NCI-H2196 (cell line): Measurements from ENCODE around the gene MAP7.
"Not testable (repeated sequence)": the region's sequence is repeated elsewhere in the genome, so short reads cannot be mapped to it uniquely, and the experiment has no call there.

Source experiments
- DNase-seq: peaks from one replicate; lab custom pipeline; 2025; ENCODE audit not compliant: unreplicated experiment; lab: John Stamatoyannopoulos, UW

The MAP7 gene

DNA sequence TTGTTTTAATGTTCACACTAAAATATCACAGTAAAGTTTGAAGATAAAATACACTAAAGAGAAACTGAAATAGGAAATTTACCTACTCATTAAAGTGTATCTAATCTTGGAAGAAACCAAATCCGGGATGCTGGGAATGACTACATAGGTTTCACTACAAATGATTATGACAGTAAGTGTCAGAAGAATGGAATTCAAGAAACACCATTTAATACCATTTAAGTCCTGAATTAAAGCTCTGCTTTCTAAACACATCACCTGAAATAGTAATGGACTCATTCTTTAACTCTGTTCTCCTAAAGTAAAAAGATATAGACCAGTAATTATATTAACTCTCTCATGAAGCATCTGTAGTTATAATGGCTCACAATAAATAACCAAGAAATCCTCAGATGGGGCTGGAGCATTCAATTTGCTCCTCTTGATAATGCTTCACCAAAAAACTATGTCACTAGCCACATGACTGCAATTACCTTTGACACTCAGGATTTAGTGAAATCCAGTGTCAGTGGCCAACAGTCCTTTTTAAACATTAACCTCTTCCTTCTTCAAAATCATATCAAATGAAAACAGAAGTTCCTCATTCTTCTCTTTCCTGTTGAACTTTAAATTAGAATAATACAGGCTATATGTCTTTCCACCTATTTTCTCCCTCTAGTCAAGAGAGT lies 41.4 kb downstream of the MAP7 start:
- DNase-seq, result no peak

DNA sequence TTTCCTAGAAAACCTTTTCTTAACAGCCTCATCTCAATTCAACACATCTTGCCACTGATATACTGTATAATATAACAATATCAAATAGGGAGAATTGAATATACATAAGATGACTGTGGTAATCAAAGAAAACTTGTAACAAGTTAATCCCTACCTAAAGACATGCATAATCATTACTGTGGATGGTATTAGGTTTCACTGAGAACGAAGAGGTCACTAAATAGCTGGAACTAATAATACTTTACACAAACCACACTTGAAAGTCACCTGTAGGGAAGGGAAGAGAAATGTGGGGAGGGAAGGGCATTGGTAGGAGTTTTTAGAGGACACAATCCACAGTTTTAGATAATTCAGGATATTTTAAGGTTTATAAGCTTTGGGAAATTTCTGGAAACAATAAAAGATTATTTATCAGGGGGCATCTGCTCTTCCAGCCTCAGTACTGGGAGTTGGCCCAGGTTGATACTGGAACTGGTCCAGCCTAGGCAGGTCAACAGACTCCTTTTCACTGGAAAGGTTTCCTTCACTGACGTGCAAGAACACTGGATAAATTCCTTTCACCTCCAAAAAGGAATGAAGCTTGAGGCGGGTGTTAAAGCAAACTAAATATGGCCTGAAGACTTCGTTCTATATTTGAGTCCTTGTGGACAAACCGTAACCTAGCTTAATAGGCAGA lies 44.0 kb downstream of the MAP7 start:
- DNase-seq, result no peak

DNA sequence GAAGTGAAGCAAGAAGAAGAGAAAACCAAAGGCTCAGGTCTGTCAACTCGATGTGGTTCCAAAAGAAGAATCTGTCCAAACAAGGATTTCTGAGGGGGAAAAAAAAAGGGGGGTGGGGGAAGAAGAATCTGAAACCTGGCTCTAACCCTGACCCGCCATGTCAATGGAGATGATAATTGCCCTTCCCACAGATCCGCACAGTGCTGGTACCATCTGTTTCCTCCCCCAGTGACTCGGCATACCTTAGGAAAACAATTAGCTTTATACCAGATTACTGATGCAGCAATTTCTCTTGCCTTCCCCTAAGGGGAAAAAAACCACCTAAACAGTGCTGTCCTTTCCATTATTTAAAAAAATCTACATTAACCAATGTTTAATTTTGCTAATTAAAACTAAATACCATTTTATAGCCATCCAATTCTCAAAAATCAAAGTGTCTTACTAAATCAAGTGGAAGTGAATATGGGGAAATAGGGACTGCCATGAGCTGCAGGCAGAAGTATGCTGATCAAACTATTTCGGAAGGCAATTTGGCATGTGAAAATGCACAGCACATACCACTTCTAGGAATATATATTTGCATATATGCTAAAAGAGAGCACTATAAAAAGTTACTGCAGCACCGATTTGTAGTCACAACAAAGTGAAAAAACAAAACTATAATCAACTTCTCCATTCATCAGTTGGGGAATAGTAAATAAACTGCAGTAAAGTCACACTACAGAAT lies 46.8 kb downstream of the MAP7 start:
- no peak for DNase-seq

DNA sequence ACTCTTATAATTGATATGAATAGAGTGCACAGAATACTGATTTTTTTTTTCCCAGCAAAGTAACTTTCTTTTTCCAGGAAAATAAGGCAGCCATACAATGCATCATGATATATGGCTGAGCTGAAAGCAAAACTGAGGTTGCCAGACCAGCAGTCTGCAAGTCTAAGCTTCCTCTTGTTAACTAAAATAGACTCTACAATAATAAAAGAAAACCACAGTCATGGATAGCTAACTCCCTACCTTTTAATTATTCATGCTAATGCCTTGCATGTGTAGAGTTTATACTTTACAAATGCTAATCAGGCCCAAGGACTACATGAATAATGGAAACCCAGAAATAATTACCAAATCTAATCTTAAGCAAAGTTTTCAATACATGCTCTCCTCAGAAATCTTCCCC lies 47.4 kb downstream of the MAP7 start:
- no peak for DNase-seq

DNA sequence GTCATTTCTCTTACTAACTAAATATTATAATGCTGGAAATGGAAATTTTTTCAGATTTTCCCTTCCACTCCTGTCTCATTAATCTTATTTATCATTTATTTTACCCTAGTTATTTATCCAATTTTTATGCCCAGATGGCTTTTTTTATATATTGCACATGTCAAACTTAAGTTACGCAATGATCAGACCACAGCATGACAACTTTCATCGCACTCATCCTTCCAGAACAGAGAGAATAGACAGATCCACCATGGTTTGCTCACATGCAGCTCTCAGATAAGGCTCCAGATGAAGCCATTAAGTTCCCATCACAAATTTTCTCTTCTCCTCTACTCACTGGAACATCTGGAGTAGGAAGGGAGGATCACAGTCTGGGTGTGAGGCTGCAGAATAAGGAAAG lies 48.7 kb downstream of the MAP7 start:
- DNase-seq, result no peak

DNA sequence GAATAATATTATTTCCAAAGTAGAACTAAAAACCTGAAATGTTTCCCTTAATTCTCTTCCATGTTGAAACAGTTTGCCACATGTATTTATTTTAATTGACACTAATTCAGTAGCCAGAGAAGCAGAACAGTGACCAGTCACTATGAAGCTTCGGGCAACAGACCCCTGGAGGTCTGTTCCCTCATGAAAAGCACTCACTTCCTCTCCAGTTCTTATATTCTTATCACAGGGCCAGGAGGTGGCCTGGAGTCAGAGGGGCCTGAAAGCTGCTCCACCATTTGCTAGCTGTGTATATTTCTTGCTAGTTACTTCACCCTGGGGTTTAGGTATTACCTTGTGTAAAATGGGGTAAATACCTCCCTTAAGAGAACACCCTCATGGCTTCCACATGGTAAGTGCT lies 49.1 kb downstream of the MAP7 start:
- no peak for DNase-seq

DNA sequence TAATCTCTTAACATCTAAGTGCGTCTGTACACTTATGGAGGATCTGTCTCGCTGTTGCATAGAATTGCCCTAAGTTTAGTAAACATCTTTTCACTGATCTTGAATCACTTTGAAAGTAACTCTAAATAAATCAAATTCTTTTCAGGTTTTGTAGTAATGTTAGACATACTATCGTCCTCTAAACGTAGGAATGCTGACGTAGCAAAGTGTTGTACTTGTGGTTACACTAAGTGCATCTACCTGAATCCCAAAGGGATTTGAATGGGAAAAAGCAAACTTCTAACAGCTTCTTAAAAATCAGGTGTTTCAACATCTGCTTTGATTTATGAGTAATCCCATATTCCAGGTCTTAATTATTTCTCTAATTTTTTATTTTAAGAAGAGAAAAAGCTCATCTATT lies 49.8 kb downstream of the MAP7 start:
- DNase-seq, result no peak

DNA sequence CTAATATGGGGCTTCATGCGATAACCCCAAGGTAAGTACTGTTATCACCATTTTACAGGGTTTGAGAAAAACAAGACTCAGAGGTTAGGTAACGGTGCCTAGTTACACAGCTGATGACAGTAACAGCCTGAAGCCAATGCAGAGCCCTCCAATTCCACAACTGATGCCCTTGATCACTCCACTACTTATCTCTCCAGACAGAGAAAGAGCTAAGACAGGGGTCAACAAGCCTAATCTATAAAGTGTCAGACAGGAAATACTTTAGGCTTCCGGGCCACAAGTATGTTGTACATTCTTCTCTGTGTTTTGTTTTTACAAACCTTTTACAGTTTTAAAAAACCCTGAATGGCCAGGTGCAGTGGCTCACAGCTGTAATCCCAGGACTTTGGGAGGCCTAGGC lies 50.9 kb downstream of the MAP7 start:
- no peak for DNase-seq

DNA sequence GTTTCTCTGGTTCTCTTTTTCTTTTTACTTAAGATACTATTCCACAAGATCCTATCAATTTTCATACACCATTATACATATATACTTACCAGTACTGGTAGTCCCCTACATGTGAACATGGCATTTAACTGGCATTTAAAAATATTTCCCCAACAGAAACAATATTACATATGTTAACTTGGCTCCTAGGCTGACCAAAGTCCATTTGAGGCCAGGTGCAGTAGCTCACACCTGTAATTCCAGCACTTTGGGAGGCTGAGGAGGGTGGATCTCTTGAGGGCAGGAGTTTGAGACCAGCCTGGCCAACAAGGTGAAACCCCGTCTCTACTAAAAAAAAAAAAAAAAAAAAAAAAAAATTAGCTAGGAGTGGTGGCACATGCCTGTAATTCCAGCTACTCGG lies 53.8 kb downstream of the MAP7 start:
- DNase-seq, result not testable (repeated sequence)

DNA sequence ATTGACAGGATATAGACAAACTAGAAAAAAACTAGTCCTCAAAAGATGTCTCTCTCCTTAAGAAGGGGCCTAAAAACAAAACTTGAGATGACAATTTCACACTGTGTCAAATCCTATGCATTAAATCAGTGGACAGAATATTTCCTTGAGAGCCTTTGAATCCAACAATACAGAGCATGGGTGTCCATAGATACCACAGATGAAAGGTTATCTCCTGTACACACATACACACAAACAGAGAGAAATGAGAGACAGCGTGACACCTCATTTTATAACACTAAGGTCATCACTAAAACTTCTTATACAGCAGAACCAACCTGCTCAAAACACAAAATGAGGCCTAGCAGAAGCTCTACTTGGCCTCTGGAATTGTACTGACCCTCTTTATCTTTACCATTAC lies 55.5 kb downstream of the MAP7 start:
- DNase-seq, result no peak

DNA sequence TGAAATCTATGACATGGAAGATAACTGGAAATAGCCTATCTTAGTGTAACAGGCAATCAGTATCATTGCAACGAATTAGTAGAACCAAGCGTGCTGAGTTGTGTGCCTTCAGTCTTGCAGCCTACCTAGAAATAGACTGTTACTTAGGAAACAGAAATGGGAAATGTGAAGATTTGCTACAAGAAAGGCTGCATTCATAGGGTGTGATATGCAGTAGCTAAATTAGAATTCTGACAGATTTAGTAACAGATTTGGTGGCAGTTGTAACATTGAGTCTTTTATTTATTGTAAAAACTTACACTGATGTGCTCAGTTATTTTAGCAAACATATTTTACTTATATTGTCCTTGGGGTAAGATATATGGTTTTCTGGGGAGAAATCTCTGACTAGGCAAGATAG lies 56.2 kb downstream of the MAP7 start:
- no peak for DNase-seq

DNA sequence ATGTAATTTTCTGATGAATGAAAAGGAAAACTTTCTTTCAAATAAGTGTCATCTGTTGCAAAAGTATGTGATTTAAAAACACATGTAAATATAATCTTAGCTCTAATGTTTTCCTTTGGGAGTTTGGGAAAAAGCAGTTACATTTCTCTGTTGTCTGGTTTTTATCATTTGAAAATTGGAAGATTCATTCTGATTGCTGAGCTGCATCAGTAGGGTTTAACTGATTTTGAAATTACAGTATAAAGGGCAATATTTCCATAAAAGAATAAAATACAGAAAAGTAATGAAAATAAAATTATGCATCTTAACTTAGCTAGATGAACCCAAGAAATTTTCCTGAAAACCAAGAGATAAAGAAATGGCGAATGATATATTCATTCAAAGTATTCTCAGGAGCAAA lies 57.8 kb downstream of the MAP7 start:
- no peak for DNase-seq

DNA sequence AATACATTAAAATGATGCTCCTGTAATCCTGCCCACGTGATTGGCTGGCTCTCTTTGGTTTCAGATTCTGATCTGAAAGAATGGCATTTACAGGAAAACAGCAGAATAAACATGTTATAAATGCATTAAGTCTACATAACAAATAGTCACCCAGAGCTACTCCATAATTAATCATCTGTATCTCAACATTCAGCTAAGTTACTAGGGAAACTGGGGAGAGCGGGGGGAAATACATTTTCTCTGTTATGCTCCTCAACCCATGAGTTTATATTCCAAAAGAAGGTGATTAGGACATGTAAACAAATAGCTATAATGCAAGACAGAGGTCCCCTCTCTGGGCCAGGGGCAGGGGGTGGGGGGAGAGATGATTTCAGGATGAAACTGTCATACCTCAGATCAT lies 58.5 kb downstream of the MAP7 start:
- no peak for DNase-seq

DNA sequence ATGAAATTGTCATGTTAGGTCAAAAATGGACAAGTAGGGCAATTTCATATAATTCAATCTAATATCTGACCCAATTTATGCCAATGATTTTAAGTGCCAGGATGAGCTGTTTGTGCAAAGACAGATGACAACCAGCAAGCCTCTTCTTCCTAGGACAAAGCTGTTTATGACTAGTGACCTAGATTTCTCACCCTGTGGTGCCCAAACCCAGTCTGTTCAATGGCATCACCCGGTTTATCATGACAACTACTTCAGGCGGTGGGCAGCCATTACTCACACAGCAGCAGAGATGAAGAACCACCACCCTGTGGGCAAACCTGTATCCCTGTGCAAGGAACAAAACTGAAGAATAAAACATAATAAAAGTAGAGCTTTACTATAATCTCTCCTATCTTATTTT lies 59.0 kb downstream of the MAP7 start:
- DNase-seq, result no peak

DNA sequence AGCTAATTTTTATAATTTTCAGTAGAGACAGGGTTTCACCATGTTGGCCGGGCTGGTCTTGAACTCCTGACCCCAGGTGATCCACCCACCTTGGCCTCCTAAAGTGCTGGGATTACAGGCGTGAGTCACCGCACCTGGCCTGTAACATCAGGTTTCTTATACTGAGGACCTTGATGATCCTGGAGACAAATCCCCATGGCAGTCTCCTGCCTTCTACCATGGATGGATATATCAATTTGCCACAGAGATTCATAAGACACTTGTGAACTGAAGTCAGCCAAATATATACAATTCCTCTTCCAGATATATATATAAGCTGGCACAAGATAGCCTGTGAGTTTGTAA lies 60.6 kb downstream of the MAP7 start:
- DNase-seq, result not testable (repeated sequence)

DNA sequence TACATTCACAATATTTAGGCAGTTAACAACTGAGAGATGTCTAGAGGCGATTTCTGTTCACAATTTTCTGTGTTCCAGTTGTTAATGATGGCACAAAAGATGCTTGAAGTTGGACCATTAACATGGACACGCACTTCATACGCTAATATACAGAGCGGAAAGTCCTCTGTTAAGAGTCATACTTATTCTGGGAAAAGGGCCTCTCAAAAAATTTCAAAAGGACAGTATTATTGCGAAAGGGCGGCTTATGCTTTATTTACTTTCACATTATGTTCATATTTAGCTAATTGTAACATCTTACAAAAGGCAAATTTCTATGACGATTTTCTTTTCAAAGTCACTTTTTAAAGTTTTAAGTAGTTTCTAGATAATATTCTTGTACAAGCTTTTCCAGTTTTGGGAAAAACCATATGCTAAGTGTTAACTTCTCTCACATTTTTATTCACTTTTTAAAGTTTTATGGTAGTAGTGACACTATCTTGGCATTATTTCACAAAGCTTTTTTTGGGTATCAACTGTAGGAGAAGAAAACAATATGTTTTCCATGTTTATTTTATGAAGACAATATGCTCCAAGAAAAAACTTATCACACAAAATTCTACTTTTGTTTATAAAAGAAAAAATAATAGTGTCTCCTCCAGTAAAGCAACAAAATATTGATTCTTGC lies 62.3 kb downstream of the MAP7 start:
- no peak for DNase-seq

DNA sequence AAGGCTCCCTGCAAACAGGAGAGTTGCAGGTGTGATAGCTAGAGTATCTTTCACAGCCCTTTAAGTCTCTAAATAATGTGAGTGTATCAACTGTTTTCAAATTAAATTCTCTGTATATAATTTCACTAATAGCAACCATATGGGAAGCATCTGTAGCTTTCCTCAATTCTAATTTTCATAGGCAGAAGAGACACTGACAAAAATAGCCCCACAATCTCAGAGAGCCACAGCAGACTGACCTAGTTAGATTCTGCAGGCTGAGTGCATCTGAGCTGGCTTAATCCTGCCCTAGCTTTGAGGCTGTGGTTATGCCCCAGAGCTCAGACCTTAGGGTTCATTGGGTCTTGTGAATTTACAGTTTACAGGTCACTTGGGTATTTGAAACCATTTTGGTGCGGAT lies 63.9 kb downstream of the MAP7 start:
- DNase-seq, result no peak

DNA sequence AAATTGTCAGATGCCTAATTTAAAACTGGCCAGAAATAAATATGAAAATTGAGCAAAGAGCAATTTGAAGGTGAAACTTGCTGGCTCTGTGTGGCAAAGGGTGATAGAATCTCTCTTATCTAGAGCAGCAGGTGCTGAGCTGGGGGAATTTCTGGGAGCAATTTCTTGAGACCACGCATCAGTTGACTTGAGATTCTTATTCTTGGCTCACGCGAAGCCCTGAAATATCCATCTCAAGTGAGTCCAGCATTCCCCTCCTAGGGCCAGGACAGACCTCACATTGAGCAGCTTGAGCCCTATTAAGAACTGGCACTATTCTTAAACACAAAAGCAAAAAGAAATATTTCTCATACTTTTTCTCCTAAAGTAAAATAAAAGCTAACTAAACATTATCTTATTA lies 66.3 kb downstream of the MAP7 start:
- no peak for DNase-seq

DNA sequence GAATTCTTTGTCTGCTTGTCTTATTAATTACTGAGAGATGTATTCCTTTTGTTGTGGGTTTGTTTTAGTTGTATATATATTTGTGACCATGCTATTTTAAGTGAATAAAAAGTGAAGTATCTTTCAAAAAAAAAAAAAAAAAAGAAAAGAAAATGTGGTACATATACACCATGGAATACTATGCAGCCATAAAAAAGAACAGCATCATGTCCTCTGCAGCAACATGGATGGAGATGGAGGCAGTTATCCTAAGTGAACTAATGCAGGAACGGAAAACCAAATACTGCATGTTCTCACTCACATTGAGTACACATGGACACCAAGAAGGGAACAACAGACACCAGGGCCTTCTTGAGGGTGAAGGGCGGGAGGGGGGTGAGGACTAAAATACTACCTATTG lies 67.2 kb downstream of the MAP7 start:
- DNase-seq, result not testable (repeated sequence)

DNA sequence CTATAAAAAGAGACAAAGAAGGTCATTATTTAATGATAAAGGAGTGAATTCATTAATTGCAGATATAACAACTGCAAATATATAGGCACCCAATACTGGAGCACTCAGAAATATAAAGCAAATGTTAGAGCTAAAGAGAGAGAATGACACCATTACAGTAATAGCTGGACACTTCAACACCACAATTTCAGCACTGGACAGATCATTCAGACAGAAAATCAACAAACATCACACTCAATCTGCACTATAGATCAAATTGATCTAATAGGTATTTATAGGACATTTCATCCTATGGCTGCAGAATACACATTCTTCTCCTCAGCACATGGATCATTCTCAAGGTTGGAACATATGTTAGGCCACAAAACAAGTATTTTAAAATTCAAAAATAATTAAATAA lies 72.7 kb downstream of the MAP7 start:
- DNase-seq, result no peak

DNA sequence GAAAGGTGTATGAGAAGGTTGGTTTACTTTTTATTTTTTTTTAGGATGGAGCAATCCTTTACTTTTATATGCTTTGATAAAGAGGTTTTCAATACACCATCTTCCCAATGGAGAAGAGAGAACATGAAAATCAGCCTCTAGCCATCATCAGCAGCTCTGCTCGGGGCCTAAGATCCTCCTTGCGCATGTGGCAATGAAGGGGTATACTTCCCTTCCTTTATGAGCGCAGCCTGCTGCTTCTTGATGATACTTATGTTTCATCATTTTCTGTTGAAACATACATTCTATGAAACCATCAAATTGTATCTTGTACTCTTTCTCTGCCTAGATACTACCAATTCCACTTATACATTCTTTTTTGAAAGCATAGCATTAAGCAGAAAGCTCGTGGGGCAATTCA lies 74.5 kb downstream of the MAP7 start:
- DNase-seq, result no peak

DNA sequence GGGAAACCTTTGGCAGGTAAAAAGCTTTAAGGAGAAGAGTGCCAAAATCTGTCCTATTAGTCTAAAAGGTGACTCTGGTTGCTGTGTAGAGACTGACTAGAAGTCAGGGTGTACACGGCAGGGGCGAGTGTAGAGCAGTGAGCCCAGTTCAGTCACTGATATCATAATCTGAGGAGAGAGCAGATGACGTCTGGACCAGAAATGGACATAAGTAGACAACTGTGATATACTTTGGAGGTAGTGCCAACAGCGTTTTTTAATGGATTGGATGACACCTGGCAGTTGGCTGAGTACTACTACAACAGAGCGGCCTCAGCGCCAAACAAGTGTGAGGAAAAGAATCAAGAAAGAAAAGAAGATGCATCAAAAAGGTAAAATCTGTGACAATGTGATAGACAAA lies 76.0 kb downstream of the MAP7 start:
- no peak for DNase-seq
